Measurements from ENCODE around the gene VPS13D.

VPS13D gene

GRCh38 chr1:12200208-12200607, 29.6 kb upstream of the VPS13D start:
- Histone ChIP-seq H3K36me3 (ENCODE audit: control insufficient read depth, insufficient read depth, low read length) (no peaks in the 10 kb centered on the region), H3K4me1 (ENCODE audit: control insufficient read depth, insufficient read depth, low read length, poor library complexity, severe bottlenecking) (peaks cover 6% of the 10 kb centered on the region), H3K27ac (ENCODE audit: low read depth, low read length, severe bottlenecking) (no peak overlapping the region), H3K9me3 (ENCODE audit: control insufficient read depth, low read length) (no peaks in the 10 kb centered on the region), H3K4me3 (ENCODE audit: extremely low read depth, insufficient read depth, low read length, poor library complexity, severe bottlenecking) (no peak overlapping the region)
- WGBS, 2 experiments (ENCODE audit: insufficient coverage in 2 of 2): 96 to 99% methylated on average over 7 of the region's 7 CpGs

GRCh38 chr1:12201352-12202189, 28.3 kb upstream of the VPS13D start:
- Histone ChIP-seq H3K27ac (ENCODE audit: low read depth, low read length, severe bottlenecking) (no peak overlapping the region), H3K36me3 (ENCODE audit: control insufficient read depth, insufficient read depth, low read length) (no peaks in the 10 kb centered on the region), H3K9me3 (ENCODE audit: control insufficient read depth, low read length) (no peaks in the 10 kb centered on the region), H3K4me3 (ENCODE audit: extremely low read depth, insufficient read depth, low read length, poor library complexity, severe bottlenecking) (no peak overlapping the region), H3K4me1 (ENCODE audit: control insufficient read depth, insufficient read depth, low read length, poor library complexity, severe bottlenecking) (peaks cover 3% of the 10 kb centered on the region)
- WGBS, 2 experiments (ENCODE audit: insufficient coverage in 2 of 2): 94 to 96% methylated on average over 12 to 16 of the region's 18 CpGs

- Histone ChIP-seq H3K9me3 (ENCODE audit: control insufficient read depth, low read length) (no peaks in the 10 kb centered on the region), H3K27ac (ENCODE audit: low read depth, low read length, severe bottlenecking) (no peak overlapping the region), H3K4me3 (ENCODE audit: extremely low read depth, insufficient read depth, low read length, poor library complexity, severe bottlenecking) (no peak overlapping the region), H3K36me3 (ENCODE audit: control insufficient read depth, insufficient read depth, low read length) (no peaks in the 10 kb centered on the region), H3K4me1 (ENCODE audit: control insufficient read depth, insufficient read depth, low read length, poor library complexity, severe bottlenecking) (peaks cover 2% of the 10 kb centered on the region)
- 82 to 86% methylated on average over 1 to 5 of the region's 6 CpGs for WGBS, 2 experiments (ENCODE audit: insufficient coverage in 2 of 2)
Observed at GRCh38 chr1:12202190-12202497, 27.7 kb upstream of the VPS13D start.

- Histone ChIP-seq H3K9me3 (ENCODE audit: control insufficient read depth, low read length) (no peaks in the 10 kb centered on the region), H3K36me3 (ENCODE audit: control insufficient read depth, insufficient read depth, low read length) (no peaks in the 10 kb centered on the region), H3K27ac (ENCODE audit: low read depth, low read length, severe bottlenecking) (no peak overlapping the region), H3K4me3 (ENCODE audit: extremely low read depth, insufficient read depth, low read length, poor library complexity, severe bottlenecking) (no peak overlapping the region), H3K4me1 (ENCODE audit: control insufficient read depth, insufficient read depth, low read length, poor library complexity, severe bottlenecking) (peaks cover 2% of the 10 kb centered on the region)
- WGBS, 2 experiments (ENCODE audit: insufficient coverage in 2 of 2): 90 to 95% methylated on average over 2 to 4 of the region's 4 CpGs
Observed at GRCh38 chr1:12202577-12202976, 27.3 kb upstream of the VPS13D start.

- Histone ChIP-seq H3K9me3 (ENCODE audit: control insufficient read depth, low read length) (no peaks in the 10 kb centered on the region), H3K4me3 (ENCODE audit: extremely low read depth, insufficient read depth, low read length, poor library complexity, severe bottlenecking) (no peak overlapping the region), H3K4me1 (ENCODE audit: control insufficient read depth, insufficient read depth, low read length, poor library complexity, severe bottlenecking) (peaks cover 2% of the 10 kb centered on the region), H3K36me3 (ENCODE audit: control insufficient read depth, insufficient read depth, low read length) (no peaks in the 10 kb centered on the region), H3K27ac (ENCODE audit: low read depth, low read length, severe bottlenecking) (no peak overlapping the region)
- WGBS, 2 experiments (ENCODE audit: insufficient coverage in 2 of 2): 90 to 92% methylated on average over 17 of the region's 20 CpGs
Observed at GRCh38 chr1:12203216-12204007, 26.4 kb upstream of the VPS13D start.

GRCh38 chr1:12204140-12204539, 25.7 kb upstream of the VPS13D start:
- H3K36me3 ChIP-seq (ENCODE audit: control insufficient read depth, insufficient read depth, low read length): no peaks in the 10 kb centered on the region
- no peaks in the 10 kb centered on the region for H3K9me3 ChIP-seq (ENCODE audit: control insufficient read depth, low read length)
- H3K27ac ChIP-seq (ENCODE audit: low read depth, low read length, severe bottlenecking): no peak overlapping the region
- WGBS, 2 experiments (ENCODE audit: insufficient coverage in 2 of 2): 53% methylated on average over 4 of the region's 7 CpGs; no CpG with 5 or more reads in 1 of the 2 experiments
- H3K4me3 ChIP-seq (ENCODE audit: extremely low read depth, insufficient read depth, low read length, poor library complexity, severe bottlenecking): no peak overlapping the region
- no peaks in the 10 kb centered on the region for H3K4me1 ChIP-seq (ENCODE audit: control insufficient read depth, insufficient read depth, low read length, poor library complexity, severe bottlenecking)

- Histone ChIP-seq H3K4me3 (ENCODE audit: extremely low read depth, insufficient read depth, low read length, poor library complexity, severe bottlenecking) (no peak overlapping the region), H3K4me1 (ENCODE audit: control insufficient read depth, insufficient read depth, low read length, poor library complexity, severe bottlenecking) (no peaks in the 10 kb centered on the region), H3K36me3 (ENCODE audit: control insufficient read depth, insufficient read depth, low read length) (no peaks in the 10 kb centered on the region), H3K9me3 (ENCODE audit: control insufficient read depth, low read length) (no peaks in the 10 kb centered on the region), H3K27ac (ENCODE audit: low read depth, low read length, severe bottlenecking) (no peak overlapping the region)
- WGBS, 2 experiments (ENCODE audit: insufficient coverage in 2 of 2): 86 to 97% methylated on average over 5 of the region's 7 CpGs
Observed at GRCh38 chr1:12204754-12205658, 24.8 kb upstream of the VPS13D start.

GRCh38 chr1:12206238-12206637, 23.6 kb upstream of the VPS13D start:
- no peak overlapping the region for H3K27ac ChIP-seq (ENCODE audit: low read depth, low read length, severe bottlenecking)
- H3K4me1 ChIP-seq (ENCODE audit: control insufficient read depth, insufficient read depth, low read length, poor library complexity, severe bottlenecking): no peaks in the 10 kb centered on the region
- H3K9me3 ChIP-seq (ENCODE audit: control insufficient read depth, low read length): no peaks in the 10 kb centered on the region
- 83 to 90% methylated on average over 2 to 3 of the region's 5 CpGs for WGBS, 2 experiments (ENCODE audit: insufficient coverage in 2 of 2)
- no peaks in the 10 kb centered on the region for H3K36me3 ChIP-seq (ENCODE audit: control insufficient read depth, insufficient read depth, low read length)
- H3K4me3 ChIP-seq (ENCODE audit: extremely low read depth, insufficient read depth, low read length, poor library complexity, severe bottlenecking): no peak overlapping the region

- no peak overlapping the region for H3K4me3 ChIP-seq (ENCODE audit: extremely low read depth, insufficient read depth, low read length, poor library complexity, severe bottlenecking)
- no peaks in the 10 kb centered on the region for H3K4me1 ChIP-seq (ENCODE audit: control insufficient read depth, insufficient read depth, low read length, poor library complexity, severe bottlenecking)
- 91 to 94% methylated on average over 12 to 17 of the region's 17 CpGs for WGBS, 2 experiments (ENCODE audit: insufficient coverage in 2 of 2)
- no peaks in the 10 kb centered on the region for H3K36me3 ChIP-seq (ENCODE audit: control insufficient read depth, insufficient read depth, low read length)
- no peaks in the 10 kb centered on the region for H3K9me3 ChIP-seq (ENCODE audit: control insufficient read depth, low read length)
- H3K27ac ChIP-seq (ENCODE audit: low read depth, low read length, severe bottlenecking): no peak overlapping the region
Observed at GRCh38 chr1:12206792-12207424, 22.9 kb upstream of the VPS13D start.

- Histone ChIP-seq H3K27ac (ENCODE audit: low read depth, low read length, severe bottlenecking) (no peak overlapping the region), H3K4me3 (ENCODE audit: extremely low read depth, insufficient read depth, low read length, poor library complexity, severe bottlenecking) (no peak overlapping the region), H3K36me3 (ENCODE audit: control insufficient read depth, insufficient read depth, low read length) (no peaks in the 10 kb centered on the region), H3K9me3 (ENCODE audit: control insufficient read depth, low read length) (no peaks in the 10 kb centered on the region), H3K4me1 (ENCODE audit: control insufficient read depth, insufficient read depth, low read length, poor library complexity, severe bottlenecking) (no peaks in the 10 kb centered on the region)
- WGBS, 2 experiments (ENCODE audit: insufficient coverage in 2 of 2): 61 to 88% methylated on average over 3 to 5 of the region's 6 CpGs
Observed at GRCh38 chr1:12208271-12208670, 21.6 kb upstream of the VPS13D start.
